HG03575 (cell line): ENCODE data around the gene MANSC1.
"Not testable (repeated sequence)": the region's sequence is repeated elsewhere in the genome, so short reads cannot be mapped to it uniquely, and the experiment has no call there.

ENCODE experiments used
- ATAC-seq: cut with Tn5 transposase; IDR thresholded peaks from one replicate; pipeline ENCODE4 v1.9.1; 2021; ENCODE audit not compliant: unreplicated experiment, insufficient number of reproducible peaks, low FRiP score; ENCODE audit errors: extremely low read depth

MANSC1 gene

DNA sequence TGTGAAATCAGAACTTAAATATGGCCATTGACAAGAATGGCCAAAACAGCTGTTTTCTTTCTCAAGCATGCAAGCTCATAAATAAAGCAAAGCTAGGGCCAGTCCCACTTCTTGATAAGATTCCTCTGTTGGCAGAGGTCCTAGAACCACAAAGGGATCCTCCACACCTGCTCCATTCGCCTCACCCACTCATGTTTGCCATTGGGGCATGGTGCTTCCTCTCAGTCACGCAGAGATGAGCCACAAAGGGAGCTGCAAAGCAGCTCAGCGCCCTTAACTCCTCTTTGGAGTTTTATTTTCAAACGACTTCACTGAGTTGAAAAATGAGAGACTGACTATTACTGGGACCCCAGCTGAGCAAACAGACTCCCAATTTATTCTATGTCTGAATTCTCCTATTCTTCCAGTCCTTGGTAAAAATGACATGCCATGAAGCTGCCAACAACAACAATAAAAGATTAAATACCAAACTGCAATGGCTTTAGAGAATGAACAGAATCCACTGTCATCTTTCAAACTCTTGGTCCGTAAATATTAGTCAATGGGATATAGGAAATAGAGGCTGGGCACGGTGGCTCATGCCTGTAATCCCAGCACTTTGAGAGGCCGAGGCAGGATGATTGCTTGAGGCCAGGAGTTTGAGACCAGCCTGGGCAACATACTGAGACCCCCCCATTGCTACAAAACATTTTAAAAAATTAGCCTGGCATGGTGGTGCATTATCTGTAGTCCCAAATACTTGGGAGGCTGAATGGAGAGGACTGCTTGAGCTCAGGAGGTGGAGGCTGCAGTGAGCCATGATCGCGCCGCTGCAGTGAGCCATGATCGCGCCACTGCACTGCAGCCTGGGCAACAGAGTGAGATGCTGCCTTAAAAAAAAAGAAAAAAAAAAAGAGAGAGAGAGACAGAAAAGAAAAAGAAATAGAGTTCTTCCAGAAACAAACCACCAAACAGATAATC lies 16.4 kb downstream of the MANSC1 start:
- ATAC-seq: no peak

DNA sequence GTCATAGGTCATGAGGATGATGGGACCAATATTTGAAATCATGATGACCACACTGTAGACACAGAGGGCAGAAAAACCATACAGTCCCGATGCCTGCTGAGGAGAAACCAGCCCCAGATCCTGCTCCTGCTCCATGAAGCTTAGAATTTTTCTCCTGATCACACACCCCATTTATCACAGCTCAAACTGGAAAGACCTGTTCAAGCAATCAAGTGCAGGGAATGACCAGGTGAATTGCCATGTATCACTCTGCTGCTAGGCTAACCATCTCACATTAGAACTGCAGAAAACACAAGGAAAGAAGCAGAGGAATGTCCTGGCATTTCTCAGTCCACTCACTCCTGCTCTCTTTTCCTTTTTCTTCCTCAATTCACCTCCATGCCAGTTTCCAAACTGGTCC lies 18.1 kb downstream of the MANSC1 start:
- no peak for ATAC-seq

GRCh38 chr12:12331244-12331771 lies 18.7 kb downstream of the MANSC1 start:
- ATAC-seq: no peak

DNA sequence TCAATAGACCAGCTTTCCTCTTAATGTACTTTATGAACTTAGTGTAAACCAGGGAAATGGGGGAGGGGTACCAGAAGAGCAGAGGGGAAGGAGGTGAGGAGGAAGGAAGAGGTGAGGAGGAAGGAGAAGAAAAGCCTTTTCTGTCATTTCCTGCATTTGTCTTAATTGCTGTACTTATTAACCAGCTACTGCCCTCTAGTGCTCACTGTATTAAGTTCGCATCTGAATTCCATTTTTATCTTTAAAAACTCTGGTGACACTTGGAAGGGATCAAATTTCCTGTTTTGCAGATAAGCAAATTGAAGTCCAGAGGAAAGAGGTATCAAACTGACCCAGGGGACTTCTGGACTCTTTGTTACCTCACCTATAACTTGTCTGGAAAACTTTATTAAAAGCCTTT lies 22.2 kb downstream of the MANSC1 start:
- ATAC-seq: no peak

- no peak for ATAC-seq
Observed at GRCh38 chr12:12326262-12326661, 23.8 kb downstream of the MANSC1 start.

GRCh38 chr12:12323591-12323990 lies 26.5 kb downstream of the MANSC1 start:
- no peak for ATAC-seq

- ATAC-seq: no peak
Observed at GRCh38 chr12:12323118-12323517, 26.9 kb downstream of the MANSC1 start.

- no peak for ATAC-seq
Observed at GRCh38 chr12:12319451-12320183, 30.4 kb downstream of the MANSC1 start.

- no peak for ATAC-seq
Observed at GRCh38 chr12:12315838-12316237, 34.2 kb downstream of the MANSC1 start.

GRCh38 chr12:12310695-12311094 lies 39.3 kb downstream of the MANSC1 start:
- not testable (repeated sequence) for ATAC-seq

- no peak for ATAC-seq
Observed at GRCh38 chr12:12305568-12306300, 44.3 kb downstream of the MANSC1 start.

DNA sequence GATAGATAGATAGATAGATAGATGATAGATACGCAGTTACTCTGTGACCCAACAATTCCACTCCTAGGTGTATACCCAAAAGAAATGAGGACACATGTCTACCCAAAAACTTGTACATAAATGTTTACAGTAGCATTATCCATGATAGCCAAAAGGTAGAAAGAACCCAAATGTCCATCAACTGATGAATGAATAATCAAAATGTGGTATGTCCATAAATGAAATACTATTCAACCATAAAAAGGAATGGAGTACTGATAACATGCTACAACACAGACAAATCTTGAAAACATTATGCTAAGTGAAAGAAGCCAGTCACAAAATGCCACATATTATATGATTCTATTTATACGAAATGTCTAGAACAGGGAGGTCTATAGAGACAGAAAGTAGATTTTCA lies 47.1 kb downstream of the MANSC1 start:
- ATAC-seq: no peak

DNA sequence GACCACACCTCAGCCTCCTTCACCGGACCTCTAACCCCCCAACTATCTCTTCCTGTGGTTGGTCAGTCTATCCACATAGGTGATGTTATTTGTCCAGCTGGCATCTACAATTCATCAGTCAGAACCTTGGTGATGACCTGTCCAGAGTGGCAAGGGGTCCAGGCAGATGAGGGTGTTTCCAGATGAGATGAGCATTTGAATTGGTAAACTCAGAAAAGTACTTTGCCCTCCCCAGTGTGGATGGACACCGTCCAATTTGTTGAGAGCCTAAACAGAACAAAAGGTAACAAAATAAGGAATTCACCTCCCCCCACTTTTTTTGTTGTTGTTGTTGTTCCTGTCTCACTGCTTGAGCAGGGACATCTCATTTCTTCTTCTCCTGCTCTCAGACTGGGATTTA lies 48.9 kb downstream of the MANSC1 start:
- ATAC-seq: no peak

GRCh38 chr12:12297201-12297830 lies 52.7 kb downstream of the MANSC1 start:
- no peak for ATAC-seq

DNA sequence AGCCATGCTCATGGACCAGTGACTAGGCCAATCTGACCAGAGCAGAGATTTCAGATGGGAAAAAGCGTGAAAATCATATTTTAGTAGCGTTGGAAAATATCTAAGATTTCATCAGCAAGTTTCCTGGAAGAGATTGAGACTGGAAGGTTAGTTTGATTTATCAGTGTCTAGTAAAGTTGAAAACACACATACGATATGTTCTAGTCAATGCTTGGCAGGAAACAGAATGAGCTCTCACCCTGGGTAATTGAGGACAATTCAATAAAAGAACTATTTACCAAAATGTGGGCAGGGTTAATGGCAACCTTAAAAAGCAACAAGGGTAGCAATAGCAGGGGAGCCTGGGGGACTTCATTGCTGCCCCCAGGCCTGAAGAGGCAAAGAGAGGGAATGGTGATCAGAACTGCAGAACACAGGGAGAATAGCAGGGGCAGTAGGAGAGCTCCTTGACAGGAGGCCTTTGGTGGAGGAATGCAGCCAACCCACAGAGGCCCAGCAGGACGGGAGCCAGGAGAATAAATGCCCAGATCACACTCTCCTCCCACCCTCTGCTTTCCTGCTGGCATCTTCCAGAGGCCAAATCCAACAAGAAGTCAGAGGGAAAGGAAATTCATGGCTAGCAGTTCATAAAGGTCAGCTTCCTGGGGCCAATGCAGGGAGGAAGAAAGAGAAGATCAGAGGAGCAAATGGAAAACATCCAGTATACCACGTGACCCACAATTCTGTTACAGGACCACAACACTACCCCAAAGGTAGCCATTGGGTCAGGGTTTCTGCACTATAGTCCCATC lies 55.6 kb downstream of the MANSC1 start:
- ATAC-seq: no peak

DNA sequence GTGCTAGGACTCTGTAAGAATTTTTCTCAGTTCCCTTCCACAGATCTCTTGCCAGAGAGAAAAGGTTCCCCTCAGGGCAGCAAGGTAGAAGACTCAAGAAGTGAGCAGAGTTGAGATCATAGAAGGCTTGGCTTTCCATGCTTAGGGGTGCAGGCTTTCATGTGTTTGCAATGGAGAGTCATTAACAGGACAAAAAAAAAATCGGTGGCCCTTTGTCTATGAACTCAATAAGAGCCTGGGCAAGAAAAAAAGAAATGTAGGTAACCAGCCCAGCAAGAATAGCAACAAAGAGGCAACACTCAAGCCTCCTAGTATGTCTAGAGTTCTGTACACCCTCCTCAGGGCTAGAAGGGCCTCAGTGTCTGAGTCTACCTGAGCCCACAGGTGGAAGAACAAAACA lies 59.8 kb downstream of the MANSC1 start:
- ATAC-seq: no peak

DNA sequence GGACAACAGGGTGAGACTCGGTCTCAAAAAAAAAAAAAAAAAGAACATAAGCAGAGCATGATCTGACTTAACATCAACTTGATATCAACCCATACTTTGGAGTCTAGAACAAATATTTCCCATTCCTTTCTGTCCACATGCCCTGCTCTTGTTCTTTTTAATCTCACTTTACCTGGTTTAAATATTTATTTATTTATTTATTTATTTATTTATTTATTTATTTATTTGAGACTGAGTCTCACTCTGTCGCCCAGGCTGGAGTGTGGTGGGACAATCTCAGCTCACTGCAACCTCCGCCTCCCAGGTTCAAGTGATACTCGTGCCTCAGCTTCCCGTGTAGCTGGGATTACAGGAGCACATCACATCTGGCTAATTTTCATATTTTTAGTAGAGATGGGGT lies 63.6 kb downstream of the MANSC1 start:
- ATAC-seq: no peak

DNA sequence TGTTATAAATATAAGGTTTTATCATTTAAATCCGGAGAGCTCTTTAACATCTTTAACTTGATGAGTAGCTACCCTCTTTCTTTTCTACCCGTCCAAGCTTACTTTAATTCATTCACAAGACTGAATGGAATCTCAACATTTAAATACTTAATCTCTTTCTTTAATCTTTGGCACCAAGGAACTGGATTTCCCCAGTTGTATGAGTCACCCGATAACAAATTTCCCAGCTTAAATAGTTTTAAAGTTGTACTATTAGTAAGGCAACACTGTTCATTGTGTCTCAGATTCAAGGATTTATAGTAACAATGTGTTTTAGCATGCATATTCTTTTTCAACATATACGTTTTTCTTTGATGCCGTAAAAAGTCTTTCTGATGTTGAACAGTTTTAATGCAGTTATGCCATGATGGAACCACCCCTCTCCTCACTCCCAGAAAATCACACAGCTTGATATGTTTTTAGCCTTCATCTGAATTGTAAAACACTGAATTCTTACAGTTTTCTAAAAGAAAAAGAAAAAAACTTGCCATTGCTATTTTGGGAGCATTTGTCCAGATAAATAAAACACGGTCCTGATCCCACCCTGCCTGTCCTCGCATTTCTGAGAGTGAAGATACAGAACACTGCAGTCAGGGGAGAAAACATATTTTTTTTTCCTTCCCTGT lies 67.1 kb downstream of the MANSC1 start:
- no peak for ATAC-seq
